GM18502 (cell line): ENCODE measurements around the gene ANKRD9.
"Not testable (repeated sequence)": the region's sequence is repeated elsewhere in the genome, so short reads cannot be mapped to it uniquely, and the experiment has no call there.

Experiments
- ATAC-seq: cut with Tn5 transposase; IDR thresholded peaks from one replicate; pipeline ENCODE4 v1.9.1; 2021; ENCODE audit warnings: mild to moderate bottlenecking; ENCODE audit not compliant: unreplicated experiment, poor library complexity

Gene ANKRD9

GRCh38 chr14:102509746-102510615 lies at the start of gene ANKRD9:
TSS of gene ANKRD9 (minus strand) at chr14:102509776. CDS start at chr14:102507889, 1,887 bp downstream.
- peak; percentile 80 for ATAC-seq

- ATAC-seq, result no peak
Measured at GRCh38 chr14:102558556-102558955, 49.0 kb upstream of the ANKRD9 start.

- no peak for ATAC-seq
Measured at GRCh38 chr14:102557434-102558226, 48.1 kb upstream of the ANKRD9 start.

GRCh38 chr14:102556098-102556677 lies 46.6 kb upstream of the ANKRD9 start:
- ATAC-seq, result no peak

GRCh38 chr14:102554821-102555819 lies 45.5 kb upstream of the ANKRD9 start:
- ATAC-seq, result peak; percentile 49

GRCh38 chr14:102551995-102552705 lies 42.6 kb upstream of the ANKRD9 start:
- ATAC-seq, result no peak

GRCh38 chr14:102550927-102551401 lies 41.4 kb upstream of the ANKRD9 start:
- ATAC-seq, result not testable (repeated sequence)

- no peak for ATAC-seq
Measured at GRCh38 chr14:102548616-102549240, 39.2 kb upstream of the ANKRD9 start.

GRCh38 chr14:102545461-102546265 lies 36.1 kb upstream of the ANKRD9 start:
- ATAC-seq, result no peak

- ATAC-seq, result no peak
Measured at GRCh38 chr14:102544747-102545460, 35.3 kb upstream of the ANKRD9 start.

- ATAC-seq, result no peak
Measured at GRCh38 chr14:102544046-102544746, 34.6 kb upstream of the ANKRD9 start.

GRCh38 chr14:102541771-102542170 lies 32.2 kb upstream of the ANKRD9 start:
- ATAC-seq, result no peak

- ATAC-seq, result not testable (repeated sequence)
Measured at GRCh38 chr14:102541029-102541491, 31.5 kb upstream of the ANKRD9 start.

GRCh38 chr14:102540315-102541028 lies 30.9 kb upstream of the ANKRD9 start:
- ATAC-seq, result no peak

GRCh38 chr14:102539544-102540314 lies 30.2 kb upstream of the ANKRD9 start:
- no peak for ATAC-seq
